ENCODE results near the gene MACROD1. TPM values are rescaled to one million over a fixed set of nuclear protein-coding genes. Genes with fewer than 3 reads are reported as not detected.

The MACROD1 gene
- total RNA-seq, 2 donors from 2014 or later, result 37.9 to 48.0 TPM

GRCh38 chr11:64019106-64020037 is 146.5 kb downstream of the MACROD1 start:
- intact Hi-C loops (cut with DNase I), result no loop called here
- ATAC-seq (peak; percentile 7 to 23), DNase-seq (no peak)

- ATAC-seq (no peak), DNase-seq (no peak)
- intact Hi-C loops (cut with DNase I), result no loop called here
These were observed 147.6 kb downstream of the MACROD1 start for GRCh38 chr11:64018310-64018709.

GRCh38 chr11:64017945-64018224 is 148.0 kb downstream of the MACROD1 start:
- ATAC-seq (no peak), DNase-seq (no peak)
- intact Hi-C loops (cut with DNase I), result no loop called here

GRCh38 chr11:64015935-64016845 is 149.7 kb downstream of the MACROD1 start:
- DNase-seq (no peak), ATAC-seq (no peak)
- intact Hi-C loops (cut with DNase I), result no loop called here

GRCh38 chr11:64015510-64015909 is 150.4 kb downstream of the MACROD1 start:
- ATAC-seq (no peak), DNase-seq (no peak)
- intact Hi-C loops (cut with DNase I), result no loop called here

- intact Hi-C loops (cut with DNase I), result no loop called here
- no peak for ATAC-seq
- DNase-seq, result no peak
These were observed 151.6 kb downstream of the MACROD1 start for GRCh38 chr11:64014356-64014755.

GRCh38 chr11:64013141-64013896 is 152.6 kb downstream of the MACROD1 start:
- intact Hi-C loops (cut with DNase I), result no loop called here
- DNase-seq, result no peak
- ATAC-seq, result no peak

GRCh38 chr11:64011371-64011770 is 154.5 kb downstream of the MACROD1 start:
- ATAC-seq (no peak), DNase-seq (no peak)
- intact Hi-C loops (cut with DNase I), result no loop called here

- intact Hi-C loops (cut with DNase I), result no loop called here
- DNase-seq (no peak), ATAC-seq (no peak)
These were observed 155.1 kb downstream of the MACROD1 start for GRCh38 chr11:64010783-64011182.

- no peak for DNase-seq
- ATAC-seq, result no peak
- intact Hi-C loops (cut with DNase I), result no loop called here
These were observed 156.2 kb downstream of the MACROD1 start for GRCh38 chr11:64009710-64010109.

- intact Hi-C loops (cut with DNase I), result no loop called here
- ATAC-seq (no peak), DNase-seq (no peak)
These were observed 156.8 kb downstream of the MACROD1 start for GRCh38 chr11:64008914-64009633.

GRCh38 chr11:64008283-64008913 is 157.5 kb downstream of the MACROD1 start:
- ATAC-seq (no peak), DNase-seq (no peak)
- intact Hi-C loops (cut with DNase I), result no loop called here

- DNase-seq (peak; percentile 90), ATAC-seq (peak; percentile 90 to 95)
- intact Hi-C loops (cut with DNase I), result no loop called here
These were observed 158.2 kb downstream of the MACROD1 start for GRCh38 chr11:64007629-64008282.

- ATAC-seq, result peak; percentile 32 to 61
- intact Hi-C loops (cut with DNase I), result no loop called here
- peak; percentile 55 for DNase-seq
These were observed 158.7 kb downstream of the MACROD1 start for GRCh38 chr11:64007160-64007628.

- intact Hi-C loops (cut with DNase I), result no loop called here
- no peak for ATAC-seq
These were observed 159.5 kb downstream of the MACROD1 start for GRCh38 chr11:64006398-64006797.

GRCh38 chr11:64005691-64006090 is 160.2 kb downstream of the MACROD1 start:
- ATAC-seq, result no peak
- intact Hi-C loops (cut with DNase I), result no loop called here
- no peak for DNase-seq

More at GRCh38 chr11:64006398-64006797, 159.5 kb downstream of the MACROD1 start:
- DNase-seq, result no peak

GRCh38 chr11:64004590-64004984 is 161.3 kb downstream of the MACROD1 start:
- ATAC-seq (no peak), DNase-seq (no peak)
- intact Hi-C loops (cut with DNase I), result no loop called here

Measured in left cardiac atrium (tissue), 4 donors.